Activated CD4-positive, alpha-beta T cell treated with anti-CD3 and anti-CD28 coated beads, Interleukin-2, amount 50 U/mL, for 1 hour (primary cell): ENCODE measurements around the gene SLC28A1.
"Not testable (repeated sequence)": the region's sequence is repeated elsewhere in the genome, so short reads cannot be mapped to it uniquely, and the experiment has no call there.

Experiments used
- DNase-seq: peaks from one replicate; pipeline ENCODE4 v3.0.0-alpha.2; 2020

The SLC28A1 gene

DNA sequence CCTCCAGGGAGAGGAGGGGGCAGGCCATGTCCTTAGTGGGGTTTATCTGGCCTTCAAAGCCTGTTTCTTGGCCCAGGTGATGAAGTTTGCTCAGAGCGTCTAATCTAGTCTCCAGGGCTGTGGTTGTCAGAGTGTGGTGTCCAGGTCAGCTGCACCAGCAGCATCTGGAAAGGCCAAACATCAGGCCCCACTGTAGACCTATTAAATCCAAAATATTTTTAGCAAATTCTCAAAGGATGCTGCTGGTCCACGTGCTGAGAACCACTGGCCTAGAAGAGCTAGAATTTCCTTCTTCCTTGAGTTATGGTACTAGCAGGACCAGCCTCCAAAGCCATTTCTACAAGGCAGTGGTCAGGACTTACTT, 28.9 kb downstream of the SLC28A1 start:
- DNase-seq: no peak

DNA sequence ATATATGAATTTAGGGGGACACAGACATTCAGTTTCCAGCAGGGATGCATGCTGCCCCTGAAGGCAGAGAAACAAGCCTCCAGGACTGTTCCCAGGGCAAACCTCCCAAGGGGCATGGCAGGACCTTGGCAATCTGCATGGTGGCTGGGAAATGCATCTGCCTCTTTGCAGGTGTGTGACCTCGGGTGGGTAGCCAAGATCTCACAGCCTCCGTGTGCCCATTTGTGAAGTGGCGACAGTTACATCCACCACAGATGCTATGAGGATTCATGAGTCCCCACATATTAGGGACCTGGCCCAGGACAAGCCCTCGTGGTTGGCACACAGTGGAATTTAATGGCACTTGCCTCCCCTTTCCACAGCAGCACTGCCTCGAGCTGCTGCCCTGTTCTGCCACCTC, 29.9 kb downstream of the SLC28A1 start:
- DNase-seq: no peak

- peak; percentile 14 for DNase-seq
Measured at GRCh38 chr15:84914909-84915605, 30.6 kb downstream of the SLC28A1 start.

- DNase-seq: no peak
Measured at GRCh38 chr15:84915606-84915958, 31.1 kb downstream of the SLC28A1 start.

DNA sequence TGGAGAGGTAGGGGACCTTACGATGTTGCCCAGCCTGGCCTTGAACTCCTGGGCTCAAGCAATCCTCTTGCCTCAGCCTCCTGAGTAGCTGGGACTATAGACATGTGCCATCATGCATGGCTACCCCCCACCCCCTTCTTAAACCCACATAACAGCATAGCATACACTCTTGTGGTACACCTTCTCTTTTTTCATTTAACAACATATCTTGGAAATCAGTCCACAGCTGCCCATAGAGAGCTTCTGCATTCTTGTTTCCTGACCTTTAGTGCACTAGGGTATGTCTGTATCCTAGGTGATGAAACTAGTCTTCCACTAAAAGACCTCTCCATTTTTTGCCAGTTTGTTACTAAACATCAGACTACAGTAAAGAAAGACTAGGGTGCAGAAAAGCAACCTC, 33.0 kb downstream of the SLC28A1 start:
- DNase-seq: no peak

DNA sequence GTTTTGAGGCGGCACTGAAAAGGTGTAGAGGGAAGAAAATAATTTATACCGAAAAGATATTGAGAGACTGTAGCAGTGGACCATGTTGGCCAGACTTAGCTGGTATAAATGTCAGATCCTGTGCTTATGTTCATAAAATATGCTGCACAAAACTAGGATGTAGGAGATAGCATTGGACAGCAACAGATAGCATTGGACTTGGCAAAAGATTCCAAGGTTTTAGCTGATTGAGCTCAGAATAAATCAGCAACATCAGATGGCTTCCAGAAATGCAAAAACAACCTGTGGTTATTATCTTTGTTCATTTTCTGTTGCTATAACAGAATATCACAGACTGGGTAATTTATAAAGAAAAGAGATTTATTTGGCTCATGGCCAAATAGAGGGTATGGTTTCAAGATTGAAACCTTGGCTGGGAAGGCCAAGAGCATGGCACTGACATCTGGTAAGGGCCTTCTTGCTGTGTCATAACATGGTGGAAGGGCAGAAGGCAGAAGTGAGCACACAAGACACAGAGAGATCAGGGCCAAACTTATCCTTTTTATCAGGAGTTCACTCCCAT, 34.7 kb downstream of the SLC28A1 start:
- no peak for DNase-seq

- no peak for DNase-seq
Measured at GRCh38 chr15:84921121-84921520, 36.7 kb downstream of the SLC28A1 start.

GRCh38 chr15:84922530-84922929, 38.1 kb downstream of the SLC28A1 start:
- no peak for DNase-seq

GRCh38 chr15:84924077-84924731, 39.7 kb downstream of the SLC28A1 start:
- DNase-seq: no peak

- DNase-seq: not testable (repeated sequence)
Measured at GRCh38 chr15:84924821-84925569, 40.5 kb downstream of the SLC28A1 start.

DNA sequence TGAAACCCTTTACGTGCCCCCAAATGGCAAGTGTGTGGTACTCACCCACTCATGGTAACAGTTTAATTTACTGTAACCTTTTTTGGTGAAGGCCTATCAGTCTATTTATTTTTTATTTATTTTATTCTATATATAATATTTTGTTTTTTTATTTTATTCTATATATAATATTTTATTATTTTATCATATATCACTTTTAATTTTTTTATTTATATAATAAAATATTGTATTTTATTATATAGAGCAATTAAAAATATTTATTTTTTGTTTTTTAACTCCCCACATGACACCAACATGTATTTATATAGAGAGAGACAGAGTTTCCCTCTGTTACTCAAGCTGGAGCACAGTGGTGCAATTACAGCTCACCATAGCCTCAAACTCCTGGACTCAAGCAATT, 41.4 kb downstream of the SLC28A1 start:
- no peak for DNase-seq

DNA sequence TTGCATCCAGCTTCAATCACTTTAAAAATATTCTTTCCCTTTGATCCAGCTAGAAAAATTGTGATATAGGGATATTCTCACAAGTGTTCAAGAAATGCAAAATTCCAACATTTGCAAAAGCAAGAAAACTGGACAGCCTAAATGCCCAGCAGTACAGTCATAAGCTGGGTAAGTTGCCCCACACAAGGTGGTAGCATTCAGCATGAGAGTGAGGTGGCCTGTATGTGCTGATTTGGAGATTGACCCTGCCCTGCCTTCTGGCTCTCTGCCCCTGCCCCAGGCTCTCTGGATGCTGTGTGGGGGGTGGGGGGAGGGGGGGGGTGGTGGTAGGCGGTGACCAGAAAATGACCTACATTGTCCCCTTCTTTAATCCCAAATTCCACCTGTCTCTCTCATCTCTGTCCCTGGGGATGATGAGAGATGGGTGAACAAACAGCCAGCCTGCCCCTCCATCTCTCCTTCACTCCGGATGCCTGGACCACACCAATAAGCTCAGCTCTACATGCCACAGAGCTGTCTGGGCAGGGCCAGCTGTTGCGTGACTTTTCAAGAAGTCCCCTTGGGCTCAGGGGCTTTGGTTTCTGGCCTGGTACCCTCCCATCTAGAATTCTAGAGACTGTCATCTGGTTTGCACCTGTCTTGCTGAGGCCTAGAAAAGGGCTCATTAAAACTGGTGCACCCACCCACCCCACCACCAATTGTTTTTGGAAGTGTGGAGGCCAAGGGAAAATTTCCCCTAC, 42.2 kb downstream of the SLC28A1 start:
- DNase-seq: no peak

GRCh38 chr15:84928843-84929168, 44.3 kb downstream of the SLC28A1 start:
- DNase-seq: no peak

GRCh38 chr15:84929795-84930603, 45.5 kb downstream of the SLC28A1 start:
- DNase-seq: no peak

GRCh38 chr15:84934942-84935729, 50.7 kb downstream of the SLC28A1 start:
- DNase-seq: no peak

GRCh38 chr15:84937144-84937543, 52.7 kb downstream of the SLC28A1 start:
- no peak for DNase-seq

GRCh38 chr15:84938726-84939125, 54.3 kb downstream of the SLC28A1 start:
- no peak for DNase-seq

DNA sequence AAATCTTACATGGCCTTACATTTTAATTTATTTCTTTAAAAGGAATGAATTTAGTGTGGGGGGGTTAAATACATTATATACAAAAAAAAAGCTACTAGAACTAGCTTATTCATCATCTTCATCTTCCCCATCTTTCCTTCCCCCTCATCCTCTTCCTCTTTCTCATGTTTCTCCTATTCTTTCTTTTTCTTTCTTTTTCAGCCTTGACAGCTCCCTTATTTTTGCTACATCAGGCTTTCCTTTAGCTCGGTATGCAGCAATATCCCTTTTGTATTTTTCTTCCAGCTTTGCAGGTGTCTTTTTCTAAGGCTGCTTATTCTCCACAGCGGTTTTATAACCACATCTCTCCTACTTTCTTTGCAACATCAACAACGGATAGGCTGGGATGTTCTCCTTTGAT, 55.9 kb downstream of the SLC28A1 start:
- DNase-seq: no peak

DNA sequence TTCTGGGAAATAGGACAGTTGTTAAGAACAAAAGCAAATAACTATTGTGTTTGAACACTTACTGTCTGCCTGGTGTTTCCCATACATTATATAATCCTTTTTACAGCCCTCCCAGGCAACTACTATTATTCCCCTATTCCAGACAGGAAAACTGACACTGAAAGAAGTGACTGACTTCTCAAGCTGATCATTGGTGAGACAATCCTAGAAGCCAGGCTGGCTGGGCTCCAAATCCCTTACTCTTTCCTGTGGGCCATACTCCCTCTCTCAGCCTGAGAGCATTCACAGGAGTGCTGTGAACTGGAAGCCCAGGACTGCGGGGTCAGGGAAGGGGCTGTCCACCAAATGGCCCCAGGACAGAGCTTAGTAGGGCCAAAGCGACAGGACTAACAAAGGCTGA, 58.0 kb downstream of the SLC28A1 start:
- DNase-seq: no peak

GRCh38 chr15:84944311-84944710, 59.8 kb downstream of the SLC28A1 start:
- no peak for DNase-seq

DNA sequence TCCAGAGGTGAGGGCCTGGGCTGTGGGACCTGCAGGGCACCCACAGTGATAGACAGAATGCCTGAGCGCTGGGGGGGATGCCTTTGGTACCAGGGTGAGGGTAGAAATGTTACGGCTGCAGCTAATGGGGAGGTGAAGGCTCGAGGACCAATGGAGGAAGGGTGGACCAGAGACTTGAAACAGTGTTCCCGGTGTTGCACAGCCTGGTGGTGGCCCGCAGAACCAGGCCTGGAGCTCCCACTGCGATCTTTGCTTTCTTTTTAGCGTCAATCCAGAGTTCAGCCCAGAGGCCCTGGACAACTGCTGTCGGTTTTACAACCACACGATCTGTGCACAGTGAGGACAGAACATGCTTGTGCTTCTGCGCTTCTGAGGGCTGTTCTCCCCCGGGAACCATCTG, 60.4 kb downstream of the SLC28A1 start:
- no peak for DNase-seq
